GM23338 (cell line): ENCODE results near the gene FYB2. TPM values are rescaled to one million over a fixed set of nuclear protein-coding genes. Genes with fewer than 3 reads are reported as not detected.

Experiments used
- ATAC-seq: fragments of 200-7000 bp; cut with Tn5 transposase; 3 replicates; pipeline ENCODE4 v1.9.1; 2020
- DNase-seq: peaks from one replicate; pipeline ENCODE4 v3.0.0-alpha.2; 2015; ENCODE audit warnings: low spot score
- H2AFZ ChIP-seq: fragments of 200-600 bp; sonication (generic); 2 replicates; pipeline ENCODE4 v1.8.0; 2016; ENCODE audit warnings: antibody characterized with exemption, mild to moderate bottlenecking, moderate library complexity
- H3F3A ChIP-seq: fragments of 200-600 bp; sonication (generic); replicated peaks from 2 replicates; pipeline ENCODE4 v1.8.0; 2017; ENCODE audit warnings: antibody characterized with exemption, mixed run types, low read depth
- H3K27ac ChIP-seq: fragments of 200-600 bp; sonication (generic); 2 replicates; pipeline ENCODE4 v1.6.1; 2016; ENCODE audit warnings: low read depth
- H3K27me3 ChIP-seq: fragments of 200-600 bp; sonication (generic); 2 replicates; pipeline ENCODE4 v1.8.0; 2016; ENCODE audit warnings: mild to moderate bottlenecking, mixed run types, moderate library complexity; ENCODE audit not compliant: insufficient read depth
- H3K36me3 ChIP-seq: fragments of 200-600 bp; sonication (generic); 2 replicates; pipeline ENCODE4 v1.8.0; 2016; ENCODE audit warnings: mild to moderate bottlenecking; ENCODE audit not compliant: insufficient read depth
- H3K4me1 ChIP-seq: fragments of 200-600 bp; sonication (generic); 2 replicates; pipeline ENCODE4 v1.8.0; 2016; ENCODE audit warnings: mild to moderate bottlenecking, moderate library complexity; ENCODE audit not compliant: insufficient read depth
- H3K4me2 ChIP-seq: fragments of 200-600 bp; sonication (generic); 2 replicates; pipeline ENCODE4 v1.7.1; 2017; ENCODE audit warnings: mixed run types
- H3K4me3 ChIP-seq: fragments of 200-600 bp; sonication (generic); 2 replicates; pipeline ENCODE4 v1.6.1; 2016; ENCODE audit warnings: mixed run types
- H3K79me2 ChIP-seq: fragments of 200-600 bp; sonication (generic); replicated peaks from 2 replicates; pipeline ENCODE4 v1.8.0; 2017; ENCODE audit warnings: mild to moderate bottlenecking; ENCODE audit not compliant: insufficient read depth
- H3K9me2 ChIP-seq: fragments of 200-600 bp; sonication (generic); 2 replicates; pipeline ENCODE4 v1.8.0; 2017; ENCODE audit not compliant: insufficient read depth
- H4K20me1 ChIP-seq: fragments of 200-600 bp; sonication (generic); replicated peaks from 2 replicates; pipeline ENCODE4 v1.8.0; 2017; ENCODE audit warnings: mild to moderate bottlenecking; ENCODE audit not compliant: insufficient read depth
- H3K27ac Mint-ChIP-seq: 2 replicates; pipeline ENCODE4 v1.8.0; 2020; ENCODE audit warnings: inconsistent platforms, mild to moderate bottlenecking, moderate library complexity, mixed read lengths
- H3K27me3 Mint-ChIP-seq: 3 replicates; pipeline ENCODE4 v1.8.0; 2022; ENCODE audit warnings: low read depth, mild to moderate bottlenecking, moderate library complexity, mixed read lengths, inconsistent platforms; ENCODE audit not compliant: insufficient read depth, poor library complexity
- H3K36me3 Mint-ChIP-seq: 3 replicates; pipeline ENCODE4 v1.8.0; 2021; ENCODE audit warnings: low read depth, mild to moderate bottlenecking, inconsistent platforms, moderate library complexity, mixed read lengths
- H3K4me1 Mint-ChIP-seq: 3 replicates; pipeline ENCODE4 v1.8.0; 2020; ENCODE audit warnings: mild to moderate bottlenecking, inconsistent platforms, mixed read lengths
- H3K4me3 Mint-ChIP-seq: 3 replicates; pipeline ENCODE4 v1.8.0; 2021; ENCODE audit warnings: moderate library complexity, mild to moderate bottlenecking, inconsistent platforms, mixed read lengths
- H3K9me3 Mint-ChIP-seq: 3 replicates; pipeline ENCODE4 v1.8.0; 2020; ENCODE audit warnings: moderate library complexity, mild to moderate bottlenecking, inconsistent platforms, mixed read lengths
- CREB1 ChIP-seq: fragments of 250-450 bp; sonication (Bioruptor Pico); IDR thresholded peaks from 2 replicates; pipeline ENCODE4 v1.5.0; 2020; ENCODE audit warnings: low read depth, mild to moderate bottlenecking, moderate library complexity
- EZH2 ChIP-seq: fragments of 200-600 bp; sonication (generic); IDR thresholded peaks from one replicate; pipeline ENCODE4 v1.8.0; 2017; ENCODE audit warnings: antibody characterized with exemption, mild to moderate bottlenecking, low read depth; ENCODE audit not compliant: unreplicated experiment
- EZH2phosphoT487 ChIP-seq: fragments of 200-600 bp; sonication (generic); IDR thresholded peaks from one replicate; pipeline ENCODE4 v1.8.1; 2018; ENCODE audit warnings: antibody characterized with exemption; ENCODE audit not compliant: unreplicated experiment
- JUNB ChIP-seq: IDR thresholded peaks from one replicate; pipeline ENCODE4 v1.6.1; 2016; ENCODE audit warnings: antibody characterized with exemption; ENCODE audit not compliant: unreplicated experiment
- NANOG ChIP-seq: IDR thresholded peaks from 2 replicates; pipeline ENCODE4 v1.6.1; 2016; ENCODE audit warnings: antibody characterized with exemption, borderline replicate concordance
- POLR2AphosphoS5 ChIP-seq: IDR thresholded peaks from 2 replicates; pipeline ENCODE4 v1.6.1; 2016; ENCODE audit warnings: antibody characterized with exemption, low read depth
- STAT1 ChIP-seq: IDR thresholded peaks from one replicate; pipeline ENCODE4 v1.6.1; 2016; ENCODE audit warnings: antibody characterized with exemption; ENCODE audit not compliant: unreplicated experiment
- ZNF114 ChIP-seq: fragments of 250-450 bp; sonication (Bioruptor Pico); IDR thresholded peaks from 2 replicates; pipeline ENCODE4 v1.5.0; 2020; ENCODE audit warnings: mild to moderate bottlenecking, moderate library complexity
- ZNF331 ChIP-seq: fragments of 250-450 bp; sonication (Bioruptor Pico); IDR thresholded peaks from 2 replicates; pipeline ENCODE4 v1.5.0; 2020; ENCODE audit warnings: low read depth, mild to moderate bottlenecking, moderate library complexity
- polyA plus RNA-seq: library from polyadenylated mRNA; unstranded; fragments of >200 nt; fragmentation: Nextera tagmentation; extraction: Ambion mirVana; gene quantifications from 2 replicates; pipeline ENCODE4 v1.2.1, GENCODE V29; 2016
- total RNA-seq: library from RNA; depleted of rRNA; stranded (reverse); fragments of >200 nt; shearing (Covaris generic); gene quantifications from 2 replicates; pipeline ENCODE4 v1.2.3, GENCODE V29; 2014
- TF ChIP-seq, protein P1 (sequence below), 2 experiments: fragments of 200-600 bp in 1 of 2; sonication (generic) in 1 of 2; conservative IDR thresholded peaks; 2 replicates each; pipeline versions ENCODE4 v1.5.1 to v1.6.1; 2016 to 2017; ENCODE audit warnings: antibody characterized with exemption in 2 of 2, low read depth in 2 of 2, mild to moderate bottlenecking in 2 of 2, moderate library complexity in 1 of 2
- TF ChIP-seq, protein P2 (sequence below): IDR thresholded peaks from one replicate; pipeline ENCODE4 v1.6.1; 2018; ENCODE audit warnings: antibody characterized with exemption; ENCODE audit not compliant: unreplicated experiment
- TF ChIP-seq, protein P3 (sequence below): IDR thresholded peaks from 2 replicates; pipeline ENCODE4 v1.6.1; 2016; ENCODE audit warnings: antibody characterized with exemption

FYB2 gene
- total and polyA plus RNA-seq, 2 experiments from 2014 or later: 0.39 TPM; not detected in 1

DNA sequence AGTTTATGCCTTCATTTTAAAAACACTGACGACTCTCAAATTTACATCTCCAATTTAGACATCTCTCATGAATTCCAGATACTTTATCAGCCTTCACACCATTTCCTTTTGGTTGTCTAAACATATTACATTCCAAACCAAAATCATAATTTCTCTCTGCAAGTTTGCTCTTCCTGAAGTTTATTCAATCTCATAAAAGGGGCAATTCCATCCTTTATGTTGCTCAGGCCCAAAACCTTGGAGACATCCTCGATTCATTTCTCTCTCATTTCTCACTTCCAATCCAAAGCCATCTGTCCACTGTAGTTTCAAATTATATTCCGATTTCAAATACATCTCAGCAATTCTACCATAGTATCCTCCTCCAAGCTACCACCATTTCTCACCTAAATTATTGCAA, 74.0 kb downstream of the FYB2 start (continued):
- no peak for TF ChIP-seq EZH2
- TF ChIP-seq, protein P1, sequence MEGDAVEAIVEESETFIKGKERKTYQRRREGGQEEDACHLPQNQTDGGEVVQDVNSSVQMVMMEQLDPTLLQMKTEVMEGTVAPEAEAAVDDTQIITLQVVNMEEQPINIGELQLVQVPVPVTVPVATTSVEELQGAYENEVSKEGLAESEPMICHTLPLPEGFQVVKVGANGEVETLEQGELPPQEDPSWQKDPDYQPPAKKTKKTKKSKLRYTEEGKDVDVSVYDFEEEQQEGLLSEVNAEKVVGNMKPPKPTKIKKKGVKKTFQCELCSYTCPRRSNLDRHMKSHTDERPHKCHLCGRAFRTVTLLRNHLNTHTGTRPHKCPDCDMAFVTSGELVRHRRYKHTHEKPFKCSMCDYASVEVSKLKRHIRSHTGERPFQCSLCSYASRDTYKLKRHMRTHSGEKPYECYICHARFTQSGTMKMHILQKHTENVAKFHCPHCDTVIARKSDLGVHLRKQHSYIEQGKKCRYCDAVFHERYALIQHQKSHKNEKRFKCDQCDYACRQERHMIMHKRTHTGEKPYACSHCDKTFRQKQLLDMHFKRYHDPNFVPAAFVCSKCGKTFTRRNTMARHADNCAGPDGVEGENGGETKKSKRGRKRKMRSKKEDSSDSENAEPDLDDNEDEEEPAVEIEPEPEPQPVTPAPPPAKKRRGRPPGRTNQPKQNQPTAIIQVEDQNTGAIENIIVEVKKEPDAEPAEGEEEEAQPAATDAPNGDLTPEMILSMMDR (conservative IDR thresholded peaks at IDR 0.05; ENCODE audit: low read depth in 2 of 2): no peak
- TF ChIP-seq CREB1: no peak
- no peak for TF ChIP-seq POLR2AphosphoS5
- no peak for TF ChIP-seq ZNF331 (CRISPR knock-in tag)

DNA sequence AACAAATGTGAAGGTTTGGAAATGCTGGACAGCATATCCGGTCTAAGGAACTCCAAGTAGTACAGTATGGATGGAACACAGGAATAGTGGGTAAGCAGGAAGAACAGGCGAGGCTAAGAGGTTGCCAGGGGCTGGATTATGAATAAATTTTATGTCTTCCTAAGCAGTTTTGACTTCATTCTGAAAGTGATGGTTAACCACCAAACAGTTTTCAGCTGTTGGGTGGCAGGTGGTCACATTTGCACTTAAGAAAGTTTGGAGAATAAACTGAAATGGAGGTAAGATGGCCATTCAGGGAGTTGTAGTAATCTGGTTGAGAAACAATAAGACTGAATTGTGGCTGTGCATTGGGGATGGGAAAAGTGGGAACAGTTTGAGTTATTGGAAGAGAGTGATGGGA, 90.2 kb downstream of the FYB2 start:
- Histone ChIP-seq H3K79me2 (no peaks in the 10 kb centered on the region), H3K27me3 (no peaks in the 10 kb centered on the region), H3K4me1 (no peaks in the 10 kb centered on the region), H3K4me2 (no peak overlapping the region), H3K36me3 (no peaks in the 10 kb centered on the region), H3K27ac (no peak overlapping the region), H2AFZ (no peak overlapping the region), H3K9me2 (no peaks in the 10 kb centered on the region), H3K4me3 (no peak overlapping the region), H3F3A (no peaks in the 10 kb centered on the region), H4K20me1 (no peaks in the 10 kb centered on the region)
- Mint-ChIP-seq H3K4me3 (no peak overlapping the region), H3K4me1 (no peaks in the 10 kb centered on the region; the same call in 2 of the 3 replicates), H3K36me3 (no peaks in the 10 kb centered on the region), H3K27ac (no peak overlapping the region), H3K27me3 (no peaks in the 10 kb centered on the region), H3K9me3 (no peaks in the 10 kb centered on the region)
- TF ChIP-seq STAT1 (no peak), CREB1 (no peak), ZNF114 (CRISPR knock-in tag) (no peak), JUNB (no peak), POLR2AphosphoS5 (no peak), NANOG (no peak), EZH2phosphoT487 (no peak)
- TF ChIP-seq, protein P2, sequence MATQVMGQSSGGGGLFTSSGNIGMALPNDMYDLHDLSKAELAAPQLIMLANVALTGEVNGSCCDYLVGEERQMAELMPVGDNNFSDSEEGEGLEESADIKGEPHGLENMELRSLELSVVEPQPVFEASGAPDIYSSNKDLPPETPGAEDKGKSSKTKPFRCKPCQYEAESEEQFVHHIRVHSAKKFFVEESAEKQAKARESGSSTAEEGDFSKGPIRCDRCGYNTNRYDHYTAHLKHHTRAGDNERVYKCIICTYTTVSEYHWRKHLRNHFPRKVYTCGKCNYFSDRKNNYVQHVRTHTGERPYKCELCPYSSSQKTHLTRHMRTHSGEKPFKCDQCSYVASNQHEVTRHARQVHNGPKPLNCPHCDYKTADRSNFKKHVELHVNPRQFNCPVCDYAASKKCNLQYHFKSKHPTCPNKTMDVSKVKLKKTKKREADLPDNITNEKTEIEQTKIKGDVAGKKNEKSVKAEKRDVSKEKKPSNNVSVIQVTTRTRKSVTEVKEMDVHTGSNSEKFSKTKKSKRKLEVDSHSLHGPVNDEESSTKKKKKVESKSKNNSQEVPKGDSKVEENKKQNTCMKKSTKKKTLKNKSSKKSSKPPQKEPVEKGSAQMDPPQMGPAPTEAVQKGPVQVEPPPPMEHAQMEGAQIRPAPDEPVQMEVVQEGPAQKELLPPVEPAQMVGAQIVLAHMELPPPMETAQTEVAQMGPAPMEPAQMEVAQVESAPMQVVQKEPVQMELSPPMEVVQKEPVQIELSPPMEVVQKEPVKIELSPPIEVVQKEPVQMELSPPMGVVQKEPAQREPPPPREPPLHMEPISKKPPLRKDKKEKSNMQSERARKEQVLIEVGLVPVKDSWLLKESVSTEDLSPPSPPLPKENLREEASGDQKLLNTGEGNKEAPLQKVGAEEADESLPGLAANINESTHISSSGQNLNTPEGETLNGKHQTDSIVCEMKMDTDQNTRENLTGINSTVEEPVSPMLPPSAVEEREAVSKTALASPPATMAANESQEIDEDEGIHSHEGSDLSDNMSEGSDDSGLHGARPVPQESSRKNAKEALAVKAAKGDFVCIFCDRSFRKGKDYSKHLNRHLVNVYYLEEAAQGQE: no peak
- TF ChIP-seq, protein P3, sequence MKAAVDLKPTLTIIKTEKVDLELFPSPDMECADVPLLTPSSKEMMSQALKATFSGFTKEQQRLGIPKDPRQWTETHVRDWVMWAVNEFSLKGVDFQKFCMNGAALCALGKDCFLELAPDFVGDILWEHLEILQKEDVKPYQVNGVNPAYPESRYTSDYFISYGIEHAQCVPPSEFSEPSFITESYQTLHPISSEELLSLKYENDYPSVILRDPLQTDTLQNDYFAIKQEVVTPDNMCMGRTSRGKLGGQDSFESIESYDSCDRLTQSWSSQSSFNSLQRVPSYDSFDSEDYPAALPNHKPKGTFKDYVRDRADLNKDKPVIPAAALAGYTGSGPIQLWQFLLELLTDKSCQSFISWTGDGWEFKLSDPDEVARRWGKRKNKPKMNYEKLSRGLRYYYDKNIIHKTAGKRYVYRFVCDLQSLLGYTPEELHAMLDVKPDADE: no peak
- TF ChIP-seq, protein P1 (conservative IDR thresholded peaks at IDR 0.05; ENCODE audit: low read depth in 2 of 2): no peak
- ATAC-seq: no peak
- DNase-seq: no peak
